Trophoblast cell (in vitro differentiated cells and primary cell): Measurements from ENCODE around the gene GLB1L.

ENCODE experiments used
- DNase-seq, 2 donors: peaks; one replicate each; pipeline ENCODE4 v3.0.0-alpha.2; 2016
- H2AFZ ChIP-seq: 2 replicates; pipeline ENCODE4 v1.6.1; 2013; ENCODE audit warnings: low read length, moderate library complexity, mild to moderate bottlenecking; ENCODE audit not compliant: insufficient read depth, poor library complexity
- H2AK5ac ChIP-seq: 2 replicates; pipeline ENCODE4 v1.6.1; 2013; ENCODE audit warnings: mild to moderate bottlenecking, low read length
- H2BK120ac ChIP-seq: 2 replicates; pipeline ENCODE4 v1.6.1; 2013; ENCODE audit warnings: low read length, mild to moderate bottlenecking, moderate library complexity; ENCODE audit not compliant: insufficient read depth, poor library complexity
- H2BK12ac ChIP-seq: 2 replicates; pipeline ENCODE4 v1.6.1; 2013; ENCODE audit warnings: mild to moderate bottlenecking, low read length, moderate library complexity
- H2BK5ac ChIP-seq: 2 replicates; pipeline ENCODE4 v1.6.1; 2013; ENCODE audit warnings: low read length, low read depth, moderate library complexity, mild to moderate bottlenecking; ENCODE audit not compliant: poor library complexity
- H3K14ac ChIP-seq: 2 replicates; pipeline ENCODE4 v1.6.1; 2013; ENCODE audit warnings: mild to moderate bottlenecking, low read length
- H3K18ac ChIP-seq: 2 replicates; pipeline ENCODE4 v1.6.1; 2013; ENCODE audit warnings: mild to moderate bottlenecking, low read length
- H3K23ac ChIP-seq: 2 replicates; pipeline ENCODE4 v1.6.1; 2013; ENCODE audit warnings: low read length
- H3K27ac ChIP-seq: 2 replicates; pipeline ENCODE4 v1.5.1; 2013; ENCODE audit warnings: low read depth, mild to moderate bottlenecking, inconsistent platforms, low read length, moderate library complexity
- H3K27me3 ChIP-seq: 2 replicates; pipeline ENCODE4 v1.6.1; 2013; ENCODE audit warnings: inconsistent platforms, mild to moderate bottlenecking, low read length, moderate library complexity; ENCODE audit not compliant: insufficient read depth
- H3K36me3 ChIP-seq, 2 experiments: 1 replicate in 1 of 2; 2 replicates in 1 of 2; pipeline ENCODE4 v1.6.1; 2013; ENCODE audit warnings: low read length in 2 of 2, mild to moderate bottlenecking in 2 of 2, moderate library complexity in 1 of 2; ENCODE audit not compliant: insufficient read depth in 2 of 2, control insufficient read depth in 1 of 2
- H3K4ac ChIP-seq: 2 replicates; pipeline ENCODE4 v1.6.1; 2013; ENCODE audit warnings: low read depth, mild to moderate bottlenecking, low read length, moderate library complexity
- H3K4me1 ChIP-seq, 2 experiments: 1 replicate in 1 of 2; 2 replicates in 1 of 2; pipeline ENCODE4 v1.6.1; 2013; ENCODE audit warnings: low read length in 2 of 2, mild to moderate bottlenecking in 2 of 2, moderate library complexity in 1 of 2; ENCODE audit not compliant: insufficient read depth in 2 of 2, control insufficient read depth in 1 of 2
- H3K4me2 ChIP-seq: 2 replicates; pipeline ENCODE4 v1.6.1; 2013; ENCODE audit warnings: inconsistent platforms, mild to moderate bottlenecking, low read length, moderate library complexity
- H3K4me3 ChIP-seq: 2 replicates; pipeline ENCODE4 v1.5.1; 2013; ENCODE audit warnings: mild to moderate bottlenecking, low read depth, low read length, inconsistent platforms
- H3K79me1 ChIP-seq: one replicate; pipeline ENCODE4 v1.6.1; 2013; ENCODE audit warnings: low read length
- H3K79me2 ChIP-seq: 2 replicates; pipeline ENCODE4 v1.6.1; 2013; ENCODE audit warnings: low read length, mild to moderate bottlenecking; ENCODE audit not compliant: control insufficient read depth, insufficient read depth, poor library complexity
- H3K9ac ChIP-seq: 2 replicates; pipeline ENCODE4 v1.6.1; 2013; ENCODE audit warnings: mild to moderate bottlenecking, low read length
- H3K9me3 ChIP-seq: 2 replicates; pipeline ENCODE4 v1.6.1; 2013; ENCODE audit warnings: low read depth, mild to moderate bottlenecking, control low read depth, inconsistent platforms, low read length; ENCODE audit not compliant: insufficient read depth
- H4K12ac ChIP-seq: 2 replicates; pipeline ENCODE4 v1.6.1; 2013; ENCODE audit warnings: low read depth, mild to moderate bottlenecking, low read length, moderate library complexity
- H4K8ac ChIP-seq: 2 replicates; pipeline ENCODE4 v1.6.1; 2013; ENCODE audit warnings: low read depth, mild to moderate bottlenecking, low read length, moderate library complexity
- H4K91ac ChIP-seq: one replicate; pipeline ENCODE4 v1.6.1; 2013; ENCODE audit warnings: low read depth, mild to moderate bottlenecking, low read length, moderate library complexity
- WGBS: extraction: QIAGEN DNeasy Blood & Tissue Kit; methylation state at CpG from one replicate; pipeline ENCODE4 v1.1.7; 2013; ENCODE audit warnings: missing lambda C conversion rate; ENCODE audit not compliant: insufficient read length, insufficient coverage; ENCODE audit errors: extremely low coverage; 5-methylcytosine and 5-hydroxymethylcytosine counted together

Gene GLB1L

GRCh38 chr2:219218217-219218731, 27.0 kb downstream of the GLB1L start:
- Histone ChIP-seq H2BK5ac (peak overlapping the region; percentile 75), H2BK120ac (peak overlapping the region; percentile 59), H4K12ac (peak overlapping the region; percentile 45), H3K9me3 (no peaks in the 10 kb centered on the region), H3K79me1 (peaks cover 12% of the 10 kb centered on the region), H3K4me3 (peak overlapping the region; percentile 80), H4K91ac (peak overlapping the region; percentile 65), H3K9ac (peak overlapping the region; percentile 35), H3K27ac (peak overlapping the region; percentile 82), H2AFZ (peak overlapping the region; percentile 65), H3K36me3 (peaks cover 50 to 53% of the 10 kb centered on the region in 2 experiments), H3K23ac (no peak overlapping the region), H3K4ac (no peak overlapping the region), H2AK5ac (peak overlapping the region; percentile 34), H2BK12ac (peak overlapping the region; percentile 51), H3K18ac (peak overlapping the region; percentile 66), H3K79me2 (peaks cover 8% of the 10 kb centered on the region), H4K8ac (peak overlapping the region; percentile 59), H3K4me1 (peaks cover 10 to 15% of the 10 kb centered on the region in 2 experiments), H3K14ac (peak overlapping the region; percentile 63), H3K27me3 (no peaks in the 10 kb centered on the region), H3K4me2 (peak overlapping the region; percentile 79)
- DNase-seq, result peak; percentile 72 to 73
- WGBS, result no CpG with 5 or more reads among the region's 37 CpGs

DNA sequence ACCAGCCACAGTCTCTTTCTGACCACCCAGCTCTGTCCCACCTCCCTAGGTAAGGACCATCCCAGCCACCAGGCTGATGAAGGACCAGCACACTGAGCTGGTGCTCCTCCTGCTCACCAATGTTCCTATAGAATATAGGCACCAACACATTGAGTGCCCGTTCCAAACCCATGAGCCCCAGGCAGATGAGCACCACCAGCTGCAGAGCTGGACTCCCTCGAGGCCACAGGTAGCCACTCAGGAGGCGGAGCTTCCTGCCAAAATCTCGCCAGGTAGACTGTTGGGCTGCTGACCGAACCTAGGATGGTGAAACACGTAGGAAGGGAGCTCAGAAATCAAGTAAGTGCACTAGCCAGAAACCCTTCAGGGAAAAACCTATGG, 28.7 kb downstream of the GLB1L start:
- no peak overlapping the region for H3K14ac ChIP-seq
- no peak overlapping the region for H2BK120ac ChIP-seq
- no peak overlapping the region for H3K9ac ChIP-seq
- no peak overlapping the region for H4K91ac ChIP-seq
- no peak overlapping the region for H3K27ac ChIP-seq
- DNase-seq, result no peak
- H2AK5ac ChIP-seq, result no peak overlapping the region
- peaks cover 8% of the 10 kb centered on the region for H3K79me2 ChIP-seq
- H3K4me3 ChIP-seq, result peak overlapping the region; percentile 6
- no peak overlapping the region for H3K4ac ChIP-seq
- H3K23ac ChIP-seq, result no peak overlapping the region
- no peak overlapping the region for H3K4me2 ChIP-seq
- H3K4me1 ChIP-seq, result peaks cover 10 to 15% of the 10 kb centered on the region in 2 experiments
- H2BK5ac ChIP-seq, result no peak overlapping the region
- H4K8ac ChIP-seq, result no peak overlapping the region
- H3K9me3 ChIP-seq, result no peaks in the 10 kb centered on the region
- H2BK12ac ChIP-seq, result no peak overlapping the region
- WGBS, result no CpG with 5 or more reads among the region's 6 CpGs
- H3K18ac ChIP-seq, result no peak overlapping the region
- H3K36me3 ChIP-seq, result peaks cover 44 to 50% of the 10 kb centered on the region in 2 experiments
- H3K27me3 ChIP-seq, result no peaks in the 10 kb centered on the region
- no peak overlapping the region for H4K12ac ChIP-seq
- H3K79me1 ChIP-seq, result peaks cover 12% of the 10 kb centered on the region
- no peak overlapping the region for H2AFZ ChIP-seq

GRCh38 chr2:219215871-219216534, 29.2 kb downstream of the GLB1L start:
- no peak overlapping the region for H3K27ac ChIP-seq
- H2BK120ac ChIP-seq, result no peak overlapping the region
- H3K4ac ChIP-seq, result no peak overlapping the region
- no peak overlapping the region for H3K9ac ChIP-seq
- H3K79me2 ChIP-seq, result peaks cover 8% of the 10 kb centered on the region
- H2AFZ ChIP-seq, result no peak overlapping the region
- H3K4me3 ChIP-seq, result peak overlapping the region; percentile 6
- no peak overlapping the region for H2BK12ac ChIP-seq
- H3K36me3 ChIP-seq, result peaks cover 43 to 49% of the 10 kb centered on the region in 2 experiments
- no peak overlapping the region for H4K12ac ChIP-seq
- no peak overlapping the region for H3K14ac ChIP-seq
- no peaks in the 10 kb centered on the region for H3K9me3 ChIP-seq
- DNase-seq, result no peak
- no peak overlapping the region for H2AK5ac ChIP-seq
- no peak overlapping the region for H4K8ac ChIP-seq
- H4K91ac ChIP-seq, result no peak overlapping the region
- no peak overlapping the region for H3K23ac ChIP-seq
- peaks cover 10 to 15% of the 10 kb centered on the region in 2 experiments for H3K4me1 ChIP-seq
- no peak overlapping the region for H3K18ac ChIP-seq
- no peak overlapping the region for H3K4me2 ChIP-seq
- no CpG with 5 or more reads among the region's 27 CpGs for WGBS
- H2BK5ac ChIP-seq, result no peak overlapping the region
- H3K79me1 ChIP-seq, result peaks cover 12% of the 10 kb centered on the region
- H3K27me3 ChIP-seq, result no peaks in the 10 kb centered on the region

DNA sequence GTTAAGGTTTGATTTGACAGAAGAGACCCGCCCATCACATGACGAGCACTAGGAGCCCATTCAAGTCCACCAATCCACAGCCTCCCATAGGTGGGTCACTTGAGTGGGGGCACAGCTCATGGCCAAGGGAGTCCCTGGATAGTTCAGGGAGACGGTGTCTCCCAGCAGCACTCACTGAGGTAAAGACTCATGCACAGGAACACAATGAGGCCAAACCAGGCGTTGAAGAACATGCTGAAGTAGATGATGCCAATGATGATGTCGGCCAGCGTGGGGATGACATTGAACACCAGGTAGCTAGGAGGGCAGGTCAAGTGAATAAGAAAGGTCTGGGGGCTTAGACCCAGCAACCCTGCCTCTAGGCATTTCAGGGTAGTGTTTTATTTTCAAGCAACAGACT, 30.5 kb downstream of the GLB1L start:
- H2BK120ac ChIP-seq, result no peak overlapping the region
- H2AFZ ChIP-seq, result no peak overlapping the region
- no peak overlapping the region for H3K18ac ChIP-seq
- peaks cover 12% of the 10 kb centered on the region for H3K79me1 ChIP-seq
- no peak overlapping the region for H2AK5ac ChIP-seq
- no peak overlapping the region for H3K9ac ChIP-seq
- H4K12ac ChIP-seq, result no peak overlapping the region
- DNase-seq, result no peak
- no peaks in the 10 kb centered on the region for H3K27me3 ChIP-seq
- no peak overlapping the region for H2BK12ac ChIP-seq
- no CpG with 5 or more reads among the region's 6 CpGs for WGBS
- peaks cover 8% of the 10 kb centered on the region for H3K79me2 ChIP-seq
- no peak overlapping the region for H2BK5ac ChIP-seq
- H3K4me1 ChIP-seq, result peaks cover 10 to 15% of the 10 kb centered on the region in 2 experiments
- H3K4me2 ChIP-seq, result no peak overlapping the region
- no peak overlapping the region for H3K23ac ChIP-seq
- H4K91ac ChIP-seq, result no peak overlapping the region
- H3K14ac ChIP-seq, result no peak overlapping the region
- no peak overlapping the region for H3K4me3 ChIP-seq
- H3K36me3 ChIP-seq, result peaks cover 44 to 49% of the 10 kb centered on the region in 2 experiments
- H3K4ac ChIP-seq, result no peak overlapping the region
- H3K27ac ChIP-seq, result no peak overlapping the region
- no peaks in the 10 kb centered on the region for H3K9me3 ChIP-seq
- H4K8ac ChIP-seq, result no peak overlapping the region
